Activated CD4-positive, CD25-positive, alpha-beta regulatory T cell treated with anti-CD3 and anti-CD28 coated beads, Interleukin-2, amount 50 U/mL, for 72 hours (primary cell): ENCODE data around the gene PRKACA.

Source experiments
- DNase-seq: peaks from one replicate; pipeline ENCODE4 v3.0.0; 2021

The PRKACA gene

DNA sequence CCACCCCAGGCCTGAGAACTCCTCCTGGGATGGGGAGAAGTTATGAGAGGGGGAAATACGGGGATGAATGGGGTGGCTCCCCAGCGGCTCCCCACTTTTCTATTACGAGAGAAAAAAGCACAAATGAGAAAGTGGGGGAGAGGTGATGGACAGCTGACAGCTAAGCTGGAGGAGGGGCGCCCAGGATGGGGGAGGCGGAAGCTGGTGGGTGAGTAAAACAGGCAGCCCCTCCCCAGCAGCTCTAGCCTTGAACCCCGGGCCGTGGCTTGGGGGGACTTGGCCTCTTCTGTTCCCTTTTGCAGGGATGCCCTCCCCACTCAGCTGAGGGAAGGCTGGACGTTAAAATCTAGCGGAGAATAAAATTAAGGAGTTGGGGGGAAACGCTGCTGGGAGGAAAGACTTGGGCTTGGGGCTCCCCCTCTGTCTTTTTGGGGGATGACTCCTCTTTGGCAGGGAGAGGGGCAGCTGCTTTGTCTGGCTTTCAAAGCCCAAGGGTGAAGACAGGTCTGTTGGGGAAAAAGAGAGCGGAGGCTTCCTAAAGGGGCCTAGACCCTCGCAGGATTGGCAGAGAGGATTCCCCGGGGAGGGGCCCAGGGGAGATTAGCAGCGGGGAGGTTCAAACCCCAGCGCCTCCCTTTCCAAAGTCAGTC, 25.6 kb downstream of the PRKACA start:
- peak; percentile 45 for DNase-seq

DNA sequence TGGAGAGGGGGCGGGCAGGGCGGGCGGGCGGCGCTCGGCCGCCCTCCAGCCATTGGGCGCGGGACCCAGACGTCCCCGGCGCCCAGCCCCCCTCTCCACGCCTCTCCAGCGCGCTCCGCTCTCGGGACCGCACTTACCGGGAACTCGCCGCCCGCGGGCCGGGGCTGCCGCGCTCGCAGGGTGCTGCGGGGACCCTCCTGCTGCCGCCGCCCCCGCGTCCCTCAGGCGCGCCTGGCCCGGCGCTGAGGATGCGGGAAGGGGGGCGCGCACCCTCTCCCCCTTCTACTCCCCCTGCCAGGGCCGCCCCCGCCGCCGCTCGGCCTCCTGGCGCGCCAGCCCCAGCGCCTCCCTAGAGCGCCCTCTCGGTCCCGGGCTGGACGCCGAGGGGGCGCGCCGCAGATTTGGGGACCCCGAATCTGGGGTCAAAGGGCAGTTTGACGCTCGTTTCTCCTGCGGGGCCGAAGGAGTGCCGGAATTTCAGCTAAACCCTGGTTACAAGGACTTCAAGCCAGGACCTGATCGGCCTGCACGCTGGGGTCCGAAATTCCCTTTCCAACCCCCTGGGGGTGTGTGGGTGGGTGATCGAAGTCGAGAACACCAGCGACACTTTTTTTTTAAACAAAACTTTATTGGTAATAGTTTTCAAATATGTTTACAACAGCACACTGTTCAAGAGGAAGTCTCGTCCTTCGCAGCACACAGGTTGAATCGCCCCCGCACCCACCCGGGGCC, 26.3 kb downstream of the PRKACA start:
- peak; percentile 67 for DNase-seq

DNA sequence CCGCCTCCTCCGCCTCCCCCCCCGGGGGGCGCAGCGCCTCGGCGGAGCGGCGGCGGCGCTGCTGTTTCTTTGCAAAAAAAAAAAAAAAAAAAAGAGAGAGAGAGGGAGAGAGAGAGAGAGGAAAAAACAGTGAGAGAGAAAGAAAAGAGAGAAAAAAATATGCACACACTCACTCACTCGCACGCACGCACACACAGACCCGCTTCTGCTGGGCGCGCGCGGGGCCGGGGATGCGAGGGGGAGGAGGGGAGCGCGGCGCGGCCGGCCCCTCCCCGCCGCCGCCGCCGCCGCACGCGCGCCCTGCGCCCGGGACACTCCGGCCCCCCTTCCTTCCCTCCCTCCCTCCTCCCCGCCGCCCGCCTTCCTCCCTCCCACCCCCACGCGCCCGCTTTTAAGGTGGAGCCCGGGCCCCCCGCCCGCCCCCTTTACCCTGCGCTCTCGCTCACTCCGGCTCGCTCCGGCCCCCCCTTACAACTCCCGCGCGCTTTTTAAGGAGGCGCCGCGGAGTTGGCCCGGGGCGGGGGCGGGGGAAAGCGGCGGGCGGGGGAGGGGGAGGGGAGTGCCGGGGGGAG, 27.0 kb downstream of the PRKACA start, which contains the start of gene SAMD1:
Gene SAMD1 (minus strand): TSS at position 243 of the 572 bp plus-strand sequence.
- peak; percentile 64 for DNase-seq

DNA sequence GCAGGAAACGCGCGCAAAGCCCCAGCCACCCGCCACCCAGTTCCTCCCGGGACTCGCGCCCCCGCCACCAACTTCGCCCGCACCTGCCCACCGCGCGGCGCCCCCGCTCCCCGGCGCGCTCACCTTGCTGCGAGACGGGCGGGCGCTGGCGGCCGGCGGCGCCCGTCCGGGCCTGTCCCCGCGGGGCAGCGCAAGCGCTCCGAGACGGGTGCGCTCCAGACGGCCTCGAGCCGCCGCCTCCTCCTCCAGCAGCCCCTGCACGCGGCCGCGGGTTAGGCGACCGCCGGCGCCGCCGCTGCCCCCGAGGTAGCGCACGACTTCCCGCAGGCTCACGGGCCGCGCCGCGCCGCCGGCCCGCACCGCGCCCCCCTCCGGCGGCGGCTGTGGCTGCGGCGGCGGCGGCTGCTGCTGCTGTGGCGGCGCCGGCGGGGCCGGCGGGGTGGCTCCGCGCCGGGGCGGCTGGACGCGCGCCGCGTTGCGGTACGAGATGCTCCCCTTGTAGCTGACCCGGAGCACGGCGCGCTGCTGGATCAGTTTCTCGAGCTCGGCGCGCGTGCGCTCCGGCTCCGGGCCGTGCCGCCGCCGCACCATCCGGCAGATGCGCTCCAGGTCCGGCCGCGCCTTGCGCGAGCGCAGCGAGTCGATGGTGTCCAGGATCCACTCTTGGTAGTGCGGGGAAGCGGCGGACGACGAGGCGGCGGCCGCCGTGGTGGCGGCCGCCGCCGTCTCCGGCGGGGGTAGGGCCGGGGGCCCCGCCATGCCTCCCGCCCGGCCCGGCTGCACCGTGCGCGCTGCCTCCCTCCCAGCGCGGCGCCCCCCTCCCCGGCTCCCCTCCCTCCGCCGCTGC, 27.7 kb downstream of the PRKACA start:
- DNase-seq, result peak; percentile 59

DNA sequence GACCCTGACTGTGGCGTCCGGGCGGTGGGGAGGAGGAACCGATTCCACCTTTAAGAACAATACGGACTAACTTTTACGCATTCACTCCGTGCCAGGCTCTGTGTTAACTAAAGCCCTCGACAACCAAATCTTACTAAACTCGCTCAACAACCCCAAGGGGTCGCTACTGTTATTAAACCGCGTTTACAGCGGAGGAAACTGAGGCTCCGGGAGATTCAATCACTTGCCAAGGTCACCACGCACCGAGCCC, 28.2 kb downstream of the PRKACA start:
- no peak for DNase-seq

DNA sequence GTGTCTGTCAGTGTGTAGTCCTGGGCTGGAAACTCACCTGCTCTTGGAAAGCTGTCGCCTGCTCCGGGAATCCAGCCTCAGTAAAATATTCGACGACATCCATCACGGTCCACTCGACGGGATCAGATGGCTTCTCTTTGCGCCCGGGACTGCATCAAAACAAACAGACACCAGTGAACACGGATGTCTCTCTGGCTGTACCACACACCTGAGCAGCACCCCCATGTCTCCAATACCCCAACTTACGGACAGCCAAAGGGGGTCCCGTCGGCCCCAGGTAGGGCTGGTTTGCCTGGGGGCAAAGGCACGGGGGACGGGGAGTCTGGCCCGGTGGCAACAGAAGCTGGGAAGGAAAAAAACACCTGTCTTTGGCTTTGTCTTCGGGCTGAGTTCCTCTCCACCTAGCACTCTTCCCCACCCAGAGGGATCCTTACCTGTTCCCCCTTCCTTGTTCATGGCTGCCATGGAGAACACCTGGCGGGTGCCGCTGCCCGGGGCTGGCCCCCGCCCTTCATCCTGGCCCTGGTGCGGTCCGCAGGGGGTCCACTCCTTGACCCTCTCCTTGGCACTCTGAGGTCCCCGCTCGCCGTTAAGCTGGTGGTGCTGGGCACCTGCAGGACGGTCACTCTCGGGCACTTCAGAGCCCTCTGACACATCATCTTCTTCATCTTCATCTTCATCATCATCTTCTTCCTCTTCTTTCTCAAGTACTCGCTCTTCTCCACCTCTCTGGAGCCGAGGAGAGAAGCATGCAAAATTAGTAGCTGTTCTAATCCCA, 28.7 kb downstream of the PRKACA start:
- no peak for DNase-seq

DNA sequence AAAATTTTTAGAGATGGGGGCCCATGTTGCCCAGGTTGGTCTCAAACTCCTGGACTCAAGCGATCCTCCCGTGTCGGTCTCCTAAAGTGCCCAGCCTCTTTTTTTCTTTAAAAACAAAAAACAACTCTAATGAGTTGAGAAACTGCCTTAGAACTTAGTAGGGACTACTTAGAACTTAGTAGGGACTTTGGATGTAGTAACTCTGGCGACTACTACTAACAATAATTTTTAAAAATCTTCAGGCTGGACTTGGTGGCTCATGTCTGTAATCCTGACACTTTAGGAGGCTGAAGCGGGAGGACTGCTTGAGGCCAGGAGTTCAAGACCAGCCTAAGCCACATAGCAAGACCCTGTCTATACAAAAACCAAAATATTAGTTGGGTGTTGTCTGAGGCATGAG, 31.5 kb downstream of the PRKACA start:
- no peak for DNase-seq

DNA sequence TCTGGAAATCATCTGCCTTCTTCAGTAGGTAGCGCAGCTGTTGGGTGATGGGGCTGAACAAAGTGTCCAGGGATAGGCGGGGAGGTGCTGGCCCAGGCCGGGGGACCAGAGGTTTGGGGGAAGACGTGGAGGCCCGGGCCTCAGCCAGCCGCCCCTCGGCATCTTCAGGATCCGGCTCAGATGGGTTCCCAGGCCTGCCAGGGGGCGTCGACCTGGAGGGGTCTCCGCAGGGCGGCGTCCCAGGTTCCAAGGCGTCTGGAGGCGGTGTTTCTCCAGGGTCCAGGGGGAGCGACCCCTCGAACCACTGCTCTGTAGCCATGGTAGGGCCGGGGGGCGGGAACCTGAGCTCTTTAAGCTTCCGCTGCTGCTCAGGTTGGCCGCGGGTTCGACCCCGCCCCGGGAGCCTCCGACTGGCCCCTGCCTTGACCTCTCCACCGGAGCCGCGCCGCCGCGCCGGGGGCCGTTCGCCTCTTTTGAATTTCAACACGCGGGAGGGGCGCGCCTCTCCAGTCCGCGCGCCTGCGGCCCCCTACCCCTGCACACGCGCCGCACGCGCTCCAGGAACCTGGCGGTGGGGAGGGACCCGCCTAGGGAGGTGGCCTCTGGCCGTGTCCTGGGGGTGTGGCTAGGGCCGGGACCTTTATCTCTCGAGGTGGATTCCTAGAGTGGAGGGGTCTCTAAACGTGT, 32.1 kb downstream of the PRKACA start, which contains the start of gene C19orf67:
Gene C19orf67 (minus strand): TSS at position 475 of the 687 bp plus-strand sequence. CDS start 156 bp downstream, at position 319.
- DNase-seq, result no peak

DNA sequence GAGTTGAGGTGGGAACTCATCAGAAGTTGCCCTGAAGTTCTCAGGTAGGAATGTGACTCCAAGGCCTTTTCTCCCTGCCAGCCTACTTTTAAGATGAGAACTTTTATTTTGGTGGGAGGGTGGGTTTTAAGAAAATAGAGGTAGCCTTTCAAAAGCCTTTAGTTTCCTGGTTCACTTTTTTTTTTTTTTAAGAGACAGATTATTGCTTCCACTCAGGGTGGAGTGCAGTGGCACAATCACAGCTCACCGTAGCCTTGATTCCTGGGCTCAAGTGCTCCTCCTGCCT, 34.9 kb downstream of the PRKACA start:
- DNase-seq, result no peak

DNA sequence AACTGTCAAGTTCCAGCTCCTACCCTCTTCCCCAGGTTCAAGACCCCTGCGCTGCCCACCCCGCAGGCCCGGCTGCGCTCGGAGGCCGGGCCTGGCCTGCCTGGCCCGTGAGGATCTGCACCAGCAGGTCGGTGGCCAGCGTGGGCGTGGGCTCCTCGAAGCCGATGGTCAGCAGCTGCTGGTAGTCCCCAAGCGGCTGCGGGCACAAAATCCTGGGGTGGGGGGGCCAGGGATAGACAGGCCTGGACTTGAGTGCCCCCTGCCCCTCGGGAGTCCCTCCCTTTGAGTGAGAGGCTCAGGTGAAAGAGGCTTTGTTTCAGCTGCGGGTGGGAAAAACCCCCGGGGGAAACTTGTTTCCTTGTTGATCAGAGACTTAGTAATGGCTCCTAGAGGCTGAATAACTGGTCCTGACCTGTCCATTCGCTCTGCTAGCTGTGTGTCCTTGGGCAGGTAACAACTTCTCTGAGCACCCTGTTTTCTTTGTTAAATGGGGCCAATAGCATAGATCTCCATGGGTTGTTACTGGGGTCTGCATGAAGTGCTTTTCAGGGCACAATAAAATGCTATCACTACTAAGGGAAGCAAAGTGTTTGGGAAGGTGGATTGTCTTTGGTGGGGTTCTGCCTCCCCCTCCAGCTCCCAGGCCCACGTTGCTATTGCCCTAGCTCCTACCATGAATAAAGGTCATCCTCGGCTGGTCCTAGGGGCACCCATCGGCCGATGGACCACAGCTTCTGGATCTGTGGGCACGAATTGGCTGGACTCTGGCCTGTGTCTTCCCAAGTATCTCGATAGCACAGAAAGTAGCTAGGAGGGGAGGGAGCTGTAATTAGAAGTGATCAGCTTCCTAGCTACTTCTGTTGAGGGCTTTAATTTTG, 35.5 kb downstream of the PRKACA start:
- no peak for DNase-seq

DNA sequence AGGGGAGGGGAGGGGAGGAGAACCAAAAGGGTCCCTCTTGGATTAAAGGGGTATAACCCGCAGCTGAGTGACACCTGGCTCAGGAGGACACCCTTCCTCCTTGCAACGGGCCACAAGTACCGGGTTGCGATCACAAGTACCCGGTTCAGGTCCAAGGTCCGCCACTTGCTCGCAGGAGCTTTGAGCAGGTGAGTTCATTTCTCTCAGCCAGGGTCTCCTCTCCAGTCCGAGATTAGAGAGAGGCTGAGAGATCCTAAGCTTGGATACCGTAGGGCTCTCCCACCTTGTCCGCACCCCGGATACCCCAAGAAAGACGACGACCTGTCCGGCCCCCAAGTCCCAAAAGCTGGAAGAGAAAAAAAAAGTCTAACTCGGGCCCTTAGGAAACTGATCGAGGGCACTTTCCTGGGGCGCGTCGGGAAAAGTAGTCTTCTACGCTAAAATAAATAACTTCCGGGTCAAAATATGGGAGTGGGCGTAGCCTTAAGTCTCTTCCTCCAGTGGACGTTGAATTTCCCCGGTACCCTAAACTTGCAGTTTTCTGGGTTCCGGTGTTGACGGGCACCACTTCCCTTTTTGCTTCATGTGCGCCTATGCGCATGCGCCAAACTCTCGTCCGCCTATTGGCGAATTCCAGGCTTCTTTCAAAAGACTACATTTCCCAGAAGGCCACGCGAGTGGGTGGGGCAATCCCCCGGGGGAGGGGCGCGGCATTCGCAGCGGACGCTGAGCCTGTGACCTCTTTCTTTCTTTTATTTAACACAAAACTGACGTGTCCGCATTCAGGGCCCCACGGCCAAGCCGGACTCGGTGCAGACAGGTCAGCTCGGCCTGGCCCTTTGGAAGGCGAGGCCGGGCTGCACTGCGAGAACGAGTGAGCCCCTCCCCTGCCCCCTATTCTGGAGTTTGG, 36.4 kb downstream of the PRKACA start:
- peak; percentile 99 for DNase-seq

DNA sequence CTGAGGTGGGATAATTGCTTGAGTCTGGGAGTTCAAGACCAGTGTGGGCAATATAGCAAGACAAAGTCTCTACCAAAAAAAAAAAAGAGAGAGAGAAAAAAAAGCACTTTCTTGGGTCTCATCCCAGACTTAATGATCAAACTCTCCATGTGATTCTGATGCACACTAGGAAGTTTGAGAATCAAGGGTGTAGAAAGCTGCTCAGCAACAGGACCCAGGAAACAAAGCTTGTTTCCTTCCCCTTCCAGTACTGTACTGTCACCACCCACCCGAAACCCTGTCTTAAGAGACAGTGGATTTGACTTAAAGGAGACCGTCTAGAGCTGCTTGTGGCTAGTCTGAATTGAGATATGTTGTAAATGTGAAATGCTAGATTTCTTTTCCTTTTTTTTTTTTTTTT, 39.2 kb downstream of the PRKACA start:
- no peak for DNase-seq

DNA sequence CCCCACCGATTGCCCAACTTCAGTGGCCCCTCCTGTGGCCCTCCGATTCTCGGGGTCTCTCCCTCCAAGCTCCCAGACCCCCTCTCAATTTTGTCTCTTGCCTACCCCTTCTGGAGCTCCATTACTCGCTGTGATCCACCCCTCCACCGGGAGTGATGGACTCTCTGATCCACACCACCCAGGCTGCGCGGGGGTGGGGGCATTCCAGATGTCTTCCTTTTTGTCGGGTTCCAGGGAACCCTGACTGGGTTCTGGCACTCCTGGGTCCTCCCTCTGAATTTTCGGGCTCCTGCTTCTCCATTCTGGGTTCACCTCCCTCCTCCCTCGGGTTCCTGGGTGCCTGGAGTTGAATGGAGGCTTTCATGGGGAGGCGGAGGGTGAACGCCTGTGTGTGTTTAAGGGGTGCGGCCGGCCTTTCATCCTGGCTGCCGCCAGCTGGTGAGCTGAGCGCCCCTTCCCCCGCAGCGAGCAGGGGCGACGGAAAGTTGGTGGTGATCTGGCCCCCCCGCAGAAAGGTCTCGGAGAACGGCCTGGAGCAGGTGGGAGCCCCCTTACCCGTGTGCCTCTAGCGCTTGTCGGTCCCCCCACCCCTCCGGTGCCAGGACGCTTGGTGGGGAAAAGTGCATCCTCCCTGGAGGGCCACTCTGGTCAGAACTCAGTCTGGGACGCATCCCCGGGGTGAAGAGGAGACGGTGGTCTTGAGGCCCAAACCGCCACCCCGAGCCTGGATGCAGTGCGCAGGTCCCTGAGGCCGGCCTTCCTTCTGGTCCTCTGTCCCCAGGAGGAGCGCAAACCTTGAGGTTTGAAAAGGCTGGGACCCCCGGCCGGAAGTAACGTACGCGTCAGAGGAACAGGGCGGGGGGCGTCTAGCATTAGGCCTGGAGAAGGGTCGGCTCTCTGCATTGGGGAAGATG, 43.4 kb downstream of the PRKACA start:
- no peak for DNase-seq

DNA sequence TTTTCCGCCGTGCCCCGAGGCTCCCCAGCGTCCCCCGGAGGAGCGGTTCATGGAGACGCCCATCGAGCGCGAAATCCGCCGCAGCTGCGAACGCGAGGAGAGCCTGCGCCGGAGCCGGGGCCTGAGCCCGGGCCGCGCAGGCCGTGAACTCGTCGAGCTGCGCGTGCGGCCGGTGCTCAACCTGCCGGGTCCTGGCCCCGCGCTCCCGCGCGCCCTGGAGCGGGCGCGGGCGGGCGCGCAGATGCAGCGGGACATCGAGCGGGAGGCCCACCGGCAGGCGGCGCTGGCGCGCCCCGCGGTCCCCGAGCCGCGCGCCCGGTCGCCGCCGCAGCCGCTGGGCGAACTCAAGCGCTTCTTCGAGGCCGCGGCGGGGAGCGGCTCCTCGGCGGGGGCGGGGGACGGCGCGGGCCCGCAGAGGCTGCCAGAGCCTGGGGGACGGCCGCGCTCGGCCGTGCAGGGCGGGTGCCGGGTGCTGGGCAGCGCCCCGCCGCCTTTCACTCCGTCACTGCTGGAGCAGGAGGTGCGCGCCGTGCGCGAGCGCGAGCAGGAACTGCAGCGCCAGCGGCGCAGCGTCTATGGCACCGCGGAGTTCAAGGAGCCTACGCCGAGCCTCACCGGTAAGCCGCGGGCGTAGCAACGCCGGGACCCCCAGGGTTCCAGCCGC, 44.2 kb downstream of the PRKACA start:
- DNase-seq, result peak; percentile 86

DNA sequence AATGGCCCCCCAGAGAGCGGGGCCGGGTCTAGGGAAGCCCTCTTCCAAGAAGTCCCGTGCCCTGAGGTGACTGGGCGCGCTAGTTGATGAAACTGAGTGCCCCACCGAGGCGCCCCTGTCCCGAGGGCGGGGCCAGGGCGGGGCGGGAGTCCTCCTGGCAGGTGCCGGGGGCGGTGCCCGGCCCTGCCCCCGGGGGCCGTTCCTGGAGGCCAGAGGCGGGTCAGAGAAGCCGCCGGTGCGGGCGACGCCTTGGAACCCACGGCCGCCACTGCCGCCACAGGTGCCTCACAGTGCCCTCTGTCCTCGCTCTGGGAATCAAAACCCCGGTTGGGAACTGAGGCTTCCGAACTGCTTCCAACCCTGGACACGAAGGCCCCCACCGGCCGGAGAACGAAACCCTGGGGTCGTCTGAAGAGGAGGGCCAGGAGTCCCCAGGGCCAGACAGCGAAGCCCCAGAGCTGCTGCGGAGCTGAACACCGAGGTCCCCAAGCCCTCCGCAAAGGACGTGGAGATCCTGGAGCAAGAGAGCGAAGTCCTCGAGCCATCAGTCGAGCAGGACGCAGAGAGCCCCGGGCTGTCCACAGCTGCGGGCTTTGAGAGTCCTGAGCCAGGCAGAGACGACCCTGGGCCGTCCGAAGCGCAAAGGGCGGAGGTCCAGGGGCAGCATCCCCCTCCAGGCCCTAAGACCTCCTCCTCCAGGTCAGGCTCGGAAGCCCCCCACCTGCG, 44.9 kb downstream of the PRKACA start, which contains the start of gene MISP3:
Gene MISP3 (plus strand): TSS at position 252 of the 726 bp plus-strand sequence. CDS start 524 bp downstream, outside the sequence.
- no peak for DNase-seq

DNA sequence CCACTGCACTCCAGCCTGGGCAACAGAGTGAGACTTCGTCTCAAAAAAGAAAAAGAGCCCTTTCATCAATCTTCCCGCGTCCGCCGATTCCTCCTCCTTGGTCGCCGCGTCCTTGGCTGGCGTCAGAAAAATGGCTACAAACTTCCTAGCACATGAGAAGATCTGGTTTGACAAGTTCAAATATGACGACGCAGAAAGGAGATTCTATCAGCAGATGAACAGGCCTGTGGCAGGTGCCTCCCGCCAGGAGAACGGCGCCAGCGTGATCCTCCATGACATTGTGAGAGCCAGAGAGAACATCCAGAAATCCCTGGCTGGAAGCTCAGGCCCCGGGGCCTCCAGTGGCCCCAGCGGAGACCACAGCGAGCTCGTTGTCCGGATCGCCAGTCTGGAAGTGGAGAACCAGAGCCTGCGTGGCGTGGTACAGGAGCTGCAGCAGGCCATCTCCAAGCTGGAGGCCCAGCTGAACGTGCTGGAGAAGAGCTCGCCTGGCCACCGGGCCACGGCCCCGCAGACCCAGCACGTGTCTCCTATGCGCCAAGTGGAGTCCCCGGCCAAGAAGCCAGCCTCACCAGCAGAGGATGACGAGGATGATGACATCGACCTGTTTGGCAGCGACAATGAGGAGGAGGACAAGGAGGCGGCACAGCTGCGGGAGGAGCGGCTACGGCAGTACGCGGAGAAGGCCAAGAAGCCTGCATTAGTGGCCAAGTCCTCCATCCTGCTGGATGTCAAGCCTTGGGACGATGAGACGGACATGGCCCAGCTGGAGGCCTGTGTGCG, 47.1 kb downstream of the PRKACA start:
- DNase-seq, result no peak

DNA sequence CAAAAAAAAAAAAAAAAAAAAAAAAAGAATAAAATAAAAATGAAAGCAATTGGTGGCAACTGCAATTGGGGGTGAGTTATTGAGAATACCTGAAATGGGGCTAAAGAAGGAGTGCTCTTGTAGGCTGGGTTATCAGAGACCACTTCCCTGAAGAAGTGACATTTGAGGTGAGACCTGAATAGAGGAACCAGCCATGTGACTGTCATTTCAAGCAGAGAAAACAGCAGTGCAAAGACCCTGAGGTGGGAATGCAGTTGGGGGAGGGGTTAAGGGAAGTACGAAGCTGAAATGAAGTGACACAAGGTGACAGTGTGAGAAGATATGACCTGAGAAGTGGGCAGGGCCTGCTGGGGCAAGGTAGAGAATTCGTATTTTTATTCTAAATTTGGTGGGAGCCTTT, 51.4 kb downstream of the PRKACA start:
- no peak for DNase-seq
